K562 (cell line): ENCODE data around the gene ARHGAP32.

Experiments
- ATF1 ChIP-seq, 2 experiments: fragments of 450-650 bp in 1 of 2; IDR thresholded peaks; 2 replicates each; pipeline ENCODE4 v1.6.1; 2016; ENCODE audit warnings: missing compliant biosample characterization in 1 of 2, missing genetic modification characterization in 1 of 2
- CHD2 ChIP-seq: IDR thresholded peaks from 2 replicates; pipeline ENCODE4 v1.6.1; 2011; ENCODE audit warnings: low read depth, low read length
- CTCF ChIP-seq, 3 experiments: IDR thresholded peaks in 2 of 3; conservative IDR thresholded peaks in 1 of 3; 2 replicates each; pipeline ENCODE4 v1.5.1; 2011 to 2012; ENCODE audit warnings: low read length in 3 of 3, mild to moderate bottlenecking in 3 of 3, control low read depth in 2 of 3, improper control_type of control experiment in 1 of 3, inconsistent platforms in 1 of 3, low read depth in 1 of 3, mixed read lengths in 1 of 3, moderate library complexity in 1 of 3; ENCODE audit not compliant: insufficient read depth in 2 of 3
- GABPB2 ChIP-seq: fragments of 250-450 bp; sonication (Bioruptor Pico); conservative IDR thresholded peaks from 2 replicates; pipeline ENCODE4 v1.5.1; 2021; ENCODE audit warnings: mild to moderate bottlenecking
- PHF8 ChIP-seq: fragments of 200-600 bp; sonication (generic); IDR thresholded peaks from 2 replicates; pipeline ENCODE4 v1.6.1; 2012; ENCODE audit warnings: mixed run types, mild to moderate bottlenecking, inconsistent platforms, low read length, moderate library complexity, borderline replicate concordance
- RAD21 ChIP-seq, 2 experiments: fragments of 250-450 bp in 1 of 2; fragments of 450-650 bp in 1 of 2; sonication (Bioruptor Pico) in 1 of 2; formaldehyde crosslinking in 1 of 2; IDR thresholded peaks in 1 of 2; conservative IDR thresholded peaks in 1 of 2; 2 replicates each; pipeline versions ENCODE4 v1.4.0 to v1.8.0; 2020 to 2022; ENCODE audit warnings: mild to moderate bottlenecking in 2 of 2, moderate library complexity in 1 of 2
- RREB1 ChIP-seq: fragments of 250-450 bp; sonication (Bioruptor Pico); IDR thresholded peaks from 2 replicates; pipeline ENCODE4 v1.4.0; 2020
- SP1 ChIP-seq: sonication (generic); formaldehyde crosslinking; IDR thresholded peaks from 2 replicates; pipeline ENCODE4 v1.8.1; 2022; ENCODE audit warnings: mild to moderate bottlenecking, missing genetic modification reagents
- ZBTB40 ChIP-seq, 2 experiments: fragments of 450-650 bp in 1 of 2; sonication (generic) in 1 of 2; formaldehyde crosslinking in 1 of 2; IDR thresholded peaks; 2 replicates each; pipeline versions ENCODE4 v1.7.1 to v1.9.0; 2016 to 2022; ENCODE audit warnings: inconsistent platforms in 1 of 2, mild to moderate bottlenecking in 1 of 2, missing genetic modification reagents in 1 of 2
- ZNF592 ChIP-seq: fragments of 450-650 bp; IDR thresholded peaks from 2 replicates; pipeline ENCODE4 v1.6.1; 2017; ENCODE audit warnings: antibody characterized with exemption, mild to moderate bottlenecking

GRCh38 chr11:128943428-128943976 is 248.6 kb downstream of the ARHGAP32 start:
- TF ChIP-seq CTCF (IDR thresholded peaks at IDR 0.05 in 2 of 3, conservative IDR thresholded peaks at IDR 0.05 in 1 of 3; ENCODE audit: insufficient read depth in 2 of 3, low read depth in 1 of 3, low read length in 3 of 3): no peak
- TF ChIP-seq ZBTB40 (IDR thresholded peaks at IDR 0.05): no peak
- TF ChIP-seq ZBTB40 (CRISPR knock-in tag; IDR thresholded peaks at IDR 0.05): no peak
- no peak for TF ChIP-seq RREB1 (CRISPR knock-in tag)
- TF ChIP-seq ATF1 (CRISPR knock-in tag; IDR thresholded peaks at IDR 0.05): no peak
- TF ChIP-seq ATF1 (tag; IDR thresholded peaks at IDR 0.05): no peak
- no peak for TF ChIP-seq PHF8
- TF ChIP-seq GABPB2 (CRISPR knock-in tag): no peak
- TF ChIP-seq RAD21 (CRISPR knock-in tag; conservative IDR thresholded peaks at IDR 0.05 in 1 of 2, IDR thresholded peaks at IDR 0.05 in 1 of 2): no peak
- TF ChIP-seq CHD2: no peak
- TF ChIP-seq ZNF592: no peak
- no peak for TF ChIP-seq SP1 (CRISPR knock-in tag)
